AG09319 (cell line): Measurements from ENCODE around the gene SEPHS2.

Source experiments
- DNase-seq: peaks from one replicate; pipeline ENCODE4 v3.0.0-alpha.2; 2010; ENCODE audit warnings: low read depth; ENCODE audit errors: extremely low read depth
- TF ChIP-seq, protein P1 (sequence below): IDR thresholded peaks from 2 replicates; pipeline ENCODE4 v1.5.1; 2011; ENCODE audit warnings: low read depth, mild to moderate bottlenecking, inconsistent platforms, low read length, moderate library complexity

Gene SEPHS2

DNA sequence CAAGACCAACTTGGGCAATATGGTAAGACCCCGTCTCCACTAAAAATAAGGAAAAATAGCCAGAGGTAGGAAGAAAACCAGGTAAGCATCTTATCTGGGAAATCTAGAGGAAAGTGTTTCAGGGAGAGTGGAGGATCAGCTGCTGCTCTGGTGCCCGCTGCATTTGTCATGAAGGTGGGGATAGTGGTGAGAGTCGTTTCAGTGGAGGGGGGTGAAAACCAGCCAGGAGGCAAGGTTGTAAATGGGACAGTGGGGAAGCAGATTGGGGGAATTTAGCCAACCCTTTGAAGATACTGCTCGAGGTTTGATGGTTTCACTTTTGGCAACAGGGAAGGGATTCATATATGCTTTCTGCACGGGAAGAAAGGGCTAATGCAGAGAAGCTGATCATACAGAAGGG, 24.7 kb downstream of the SEPHS2 start:
- TF ChIP-seq, protein P1, sequence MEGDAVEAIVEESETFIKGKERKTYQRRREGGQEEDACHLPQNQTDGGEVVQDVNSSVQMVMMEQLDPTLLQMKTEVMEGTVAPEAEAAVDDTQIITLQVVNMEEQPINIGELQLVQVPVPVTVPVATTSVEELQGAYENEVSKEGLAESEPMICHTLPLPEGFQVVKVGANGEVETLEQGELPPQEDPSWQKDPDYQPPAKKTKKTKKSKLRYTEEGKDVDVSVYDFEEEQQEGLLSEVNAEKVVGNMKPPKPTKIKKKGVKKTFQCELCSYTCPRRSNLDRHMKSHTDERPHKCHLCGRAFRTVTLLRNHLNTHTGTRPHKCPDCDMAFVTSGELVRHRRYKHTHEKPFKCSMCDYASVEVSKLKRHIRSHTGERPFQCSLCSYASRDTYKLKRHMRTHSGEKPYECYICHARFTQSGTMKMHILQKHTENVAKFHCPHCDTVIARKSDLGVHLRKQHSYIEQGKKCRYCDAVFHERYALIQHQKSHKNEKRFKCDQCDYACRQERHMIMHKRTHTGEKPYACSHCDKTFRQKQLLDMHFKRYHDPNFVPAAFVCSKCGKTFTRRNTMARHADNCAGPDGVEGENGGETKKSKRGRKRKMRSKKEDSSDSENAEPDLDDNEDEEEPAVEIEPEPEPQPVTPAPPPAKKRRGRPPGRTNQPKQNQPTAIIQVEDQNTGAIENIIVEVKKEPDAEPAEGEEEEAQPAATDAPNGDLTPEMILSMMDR = no peak

DNA sequence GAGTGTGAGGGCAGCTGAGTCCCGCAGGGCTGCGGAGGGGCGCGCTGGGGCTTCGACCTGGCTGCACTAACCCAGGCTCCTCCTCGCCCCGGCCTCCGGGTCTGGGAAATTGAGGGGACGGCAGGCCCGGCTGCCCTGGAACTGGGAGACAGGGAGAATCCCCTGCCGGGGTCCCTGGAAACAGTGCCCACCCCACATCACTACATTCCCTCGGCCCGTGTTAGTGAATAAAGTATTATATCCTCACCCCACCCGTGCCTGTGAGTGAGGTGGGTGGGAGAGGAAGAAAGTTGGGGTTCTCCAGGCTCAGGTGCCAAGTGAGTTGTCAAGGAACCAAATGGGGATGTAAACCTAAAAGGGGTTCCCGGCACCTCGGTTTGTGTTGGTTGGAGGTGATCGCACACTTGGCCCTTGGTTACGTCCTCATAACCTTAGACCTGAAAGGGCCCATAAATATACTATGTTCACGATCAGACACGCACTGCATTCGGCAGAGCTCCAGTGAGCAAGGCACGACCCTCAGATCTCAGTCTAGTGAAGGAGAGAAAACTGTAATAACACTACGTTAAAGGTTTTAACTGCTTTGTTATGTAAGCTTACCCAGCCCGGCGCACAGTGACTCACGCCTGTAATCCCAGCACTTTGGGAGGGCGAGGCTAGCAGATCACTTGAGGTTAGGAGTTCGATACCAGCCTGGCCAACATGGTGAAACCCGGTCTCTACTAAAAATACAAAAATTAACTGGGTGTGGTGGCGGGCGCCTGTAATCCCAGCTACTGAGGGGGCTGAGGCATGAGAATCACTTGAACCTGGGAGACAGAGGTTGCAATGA, 27.1 kb downstream of the SEPHS2 start:
- TF ChIP-seq, protein P1 = no peak

More for the DNA sequence above, 24.7 kb downstream of the SEPHS2 start:
- no peak for DNase-seq

DNA sequence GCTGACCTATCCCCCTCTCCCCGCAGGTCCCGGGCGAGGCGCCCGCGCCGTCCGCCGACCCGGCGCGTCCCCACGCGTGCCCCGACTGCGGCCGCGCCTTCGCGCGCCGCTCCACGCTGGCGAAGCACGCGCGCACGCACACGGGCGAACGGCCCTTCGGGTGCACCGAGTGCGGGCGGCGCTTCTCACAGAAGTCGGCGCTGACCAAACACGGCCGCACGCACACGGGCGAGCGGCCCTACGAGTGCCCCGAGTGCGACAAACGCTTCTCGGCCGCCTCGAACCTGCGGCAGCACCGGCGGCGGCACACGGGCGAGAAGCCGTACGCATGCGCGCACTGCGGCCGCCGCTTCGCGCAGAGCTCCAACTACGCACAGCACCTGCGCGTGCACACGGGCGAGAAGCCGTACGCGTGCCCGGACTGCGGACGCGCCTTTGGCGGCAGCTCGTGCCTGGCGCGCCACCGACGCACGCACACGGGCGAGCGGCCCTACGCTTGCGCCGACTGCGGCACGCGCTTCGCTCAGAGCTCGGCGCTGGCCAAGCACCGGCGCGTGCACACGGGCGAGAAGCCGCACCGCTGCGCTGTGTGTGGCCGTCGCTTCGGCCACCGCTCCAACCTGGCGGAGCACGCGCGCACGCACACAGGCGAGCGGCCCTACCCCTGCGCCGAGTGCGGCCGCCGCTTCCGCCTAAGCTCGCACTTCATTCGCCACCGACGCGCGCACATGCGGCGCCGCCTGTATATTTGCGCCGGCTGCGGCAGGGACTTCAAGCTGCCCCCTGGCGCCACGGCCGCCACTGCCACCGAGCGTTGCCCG, 27.9 kb downstream of the SEPHS2 start:
- DNase-seq = peak; percentile 69
- TF ChIP-seq, protein P1 = no peak; the same call in none of the 2 replicates

More for the DNA sequence above, 27.1 kb downstream of the SEPHS2 start:
- DNase-seq = no peak

DNA sequence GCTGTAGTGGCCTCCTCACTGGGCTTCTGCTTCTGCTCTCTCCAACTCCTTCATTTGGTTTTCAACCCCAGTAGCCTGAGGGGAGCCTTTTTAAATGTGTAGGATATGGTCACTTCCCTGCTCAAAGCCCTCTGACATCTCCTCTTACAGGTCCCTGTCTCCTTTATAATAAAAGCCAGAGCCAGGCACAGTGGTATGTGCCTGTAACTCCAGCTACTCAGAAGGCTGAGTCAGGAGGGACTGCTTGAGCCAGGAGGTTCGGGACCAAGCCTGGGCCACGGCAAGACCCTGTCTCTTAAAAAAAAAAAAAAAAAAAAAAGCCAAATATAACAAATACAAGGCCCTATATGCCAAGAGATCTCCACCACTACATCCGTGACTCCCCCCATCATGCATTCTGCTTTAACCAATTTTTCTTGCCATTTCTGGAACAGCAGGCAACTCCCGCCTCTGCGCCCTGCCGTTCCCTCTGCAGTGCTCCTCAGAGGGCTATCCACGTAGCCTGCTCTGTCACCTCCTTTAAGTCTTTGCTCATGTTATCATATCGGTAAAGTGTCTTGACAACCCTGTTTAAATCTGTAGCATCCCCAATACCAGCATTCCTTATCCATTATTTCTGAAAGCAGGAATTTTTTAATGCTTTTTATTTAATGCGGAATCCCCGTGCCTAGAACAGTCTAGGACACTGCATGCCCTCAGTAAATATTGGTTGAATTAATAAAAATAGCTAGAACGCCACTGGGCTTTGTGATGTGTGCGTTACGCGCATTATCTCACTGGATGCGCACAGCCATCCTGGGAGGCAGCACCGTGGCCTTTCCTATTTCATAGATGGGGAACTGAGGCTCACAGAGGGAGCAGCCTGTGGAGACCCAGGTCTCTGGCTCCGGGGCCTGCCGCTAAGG, 28.8 kb downstream of the SEPHS2 start:
- TF ChIP-seq, protein P1 = no peak
- no peak for DNase-seq

DNA sequence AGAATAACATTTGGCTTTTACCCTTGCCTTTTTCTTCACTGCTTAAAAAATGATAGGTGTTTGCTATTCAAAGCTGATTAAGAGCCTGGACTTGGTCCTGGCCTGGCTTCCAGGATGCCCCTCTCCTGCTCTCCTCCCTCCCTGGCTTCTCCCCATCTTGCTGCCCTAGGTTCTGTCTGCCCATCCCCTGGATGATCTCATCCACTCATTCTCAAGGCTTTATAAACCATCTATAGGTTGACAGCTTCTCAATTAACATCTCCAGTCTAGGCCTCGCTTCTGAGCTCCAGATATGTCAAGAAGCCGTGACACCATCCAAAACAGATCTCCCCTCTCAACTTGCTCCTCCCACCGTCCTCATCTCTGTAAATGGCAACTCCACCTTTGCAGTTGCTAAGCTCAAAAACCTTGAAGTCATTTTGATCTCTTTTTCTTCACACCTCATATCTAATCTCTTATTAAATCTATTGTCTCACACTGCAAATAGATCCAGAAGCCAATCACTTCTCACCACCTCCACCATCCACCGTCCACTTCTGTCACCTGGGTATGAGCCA, 29.5 kb downstream of the SEPHS2 start:
- DNase-seq = no peak
- TF ChIP-seq, protein P1 = no peak

DNA sequence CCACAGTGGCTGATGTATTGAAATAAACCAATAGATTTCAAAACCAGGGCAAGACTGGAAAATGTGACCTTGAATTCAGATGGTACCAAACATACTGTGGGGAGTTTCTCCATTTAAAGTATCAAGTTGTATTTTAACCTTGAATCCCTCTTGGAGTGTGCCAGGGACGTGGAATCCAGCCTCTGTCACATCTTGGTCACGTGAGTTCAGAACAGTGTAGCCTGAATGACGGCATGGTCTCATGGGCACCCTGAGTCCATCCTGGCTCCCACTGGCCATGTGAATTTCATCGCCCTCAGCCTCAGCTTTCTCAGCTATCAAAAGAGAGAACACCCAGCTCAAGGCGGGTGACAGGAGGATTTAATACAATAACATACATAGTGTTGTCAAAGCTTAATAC, 31.5 kb downstream of the SEPHS2 start:
- DNase-seq = no peak

More for the DNA sequence above, 31.5 kb downstream of the SEPHS2 start:
- TF ChIP-seq, protein P1 = no peak
